GM23338 (cell line): Measurements from ENCODE around the gene BPTF. TPM values are rescaled to one million over a fixed set of nuclear protein-coding genes. Genes with fewer than 3 reads are reported as not detected.
"Not testable (repeated sequence)": the region's sequence is repeated elsewhere in the genome, so short reads cannot be mapped to it uniquely, and the experiment has no call there.

Experiments used
- ATAC-seq: fragments of 200-7000 bp; cut with Tn5 transposase; 3 replicates; pipeline ENCODE4 v1.9.1; 2020
- DNase-seq: peaks from one replicate; pipeline ENCODE4 v3.0.0-alpha.2; 2015; ENCODE audit warnings: low spot score
- H2AFZ ChIP-seq: fragments of 200-600 bp; sonication (generic); 2 replicates; pipeline ENCODE4 v1.8.0; 2016; ENCODE audit warnings: antibody characterized with exemption, mild to moderate bottlenecking, moderate library complexity
- H3F3A ChIP-seq: fragments of 200-600 bp; sonication (generic); replicated peaks from 2 replicates; pipeline ENCODE4 v1.8.0; 2017; ENCODE audit warnings: antibody characterized with exemption, mixed run types, low read depth
- H3K27ac ChIP-seq: fragments of 200-600 bp; sonication (generic); 2 replicates; pipeline ENCODE4 v1.6.1; 2016; ENCODE audit warnings: low read depth
- H3K27me3 ChIP-seq: fragments of 200-600 bp; sonication (generic); 2 replicates; pipeline ENCODE4 v1.8.0; 2016; ENCODE audit warnings: mild to moderate bottlenecking, mixed run types, moderate library complexity; ENCODE audit not compliant: insufficient read depth
- H3K36me3 ChIP-seq: fragments of 200-600 bp; sonication (generic); 2 replicates; pipeline ENCODE4 v1.8.0; 2016; ENCODE audit warnings: mild to moderate bottlenecking; ENCODE audit not compliant: insufficient read depth
- H3K4me1 ChIP-seq: fragments of 200-600 bp; sonication (generic); 2 replicates; pipeline ENCODE4 v1.8.0; 2016; ENCODE audit warnings: mild to moderate bottlenecking, moderate library complexity; ENCODE audit not compliant: insufficient read depth
- H3K4me2 ChIP-seq: fragments of 200-600 bp; sonication (generic); 2 replicates; pipeline ENCODE4 v1.7.1; 2017; ENCODE audit warnings: mixed run types
- H3K4me3 ChIP-seq: fragments of 200-600 bp; sonication (generic); 2 replicates; pipeline ENCODE4 v1.6.1; 2016; ENCODE audit warnings: mixed run types
- H3K79me2 ChIP-seq: fragments of 200-600 bp; sonication (generic); replicated peaks from 2 replicates; pipeline ENCODE4 v1.8.0; 2017; ENCODE audit warnings: mild to moderate bottlenecking; ENCODE audit not compliant: insufficient read depth
- H3K9me2 ChIP-seq: fragments of 200-600 bp; sonication (generic); 2 replicates; pipeline ENCODE4 v1.8.0; 2017; ENCODE audit not compliant: insufficient read depth
- H4K20me1 ChIP-seq: fragments of 200-600 bp; sonication (generic); replicated peaks from 2 replicates; pipeline ENCODE4 v1.8.0; 2017; ENCODE audit warnings: mild to moderate bottlenecking; ENCODE audit not compliant: insufficient read depth
- H3K27ac Mint-ChIP-seq: 2 replicates; pipeline ENCODE4 v1.8.0; 2020; ENCODE audit warnings: inconsistent platforms, mild to moderate bottlenecking, moderate library complexity, mixed read lengths
- H3K27me3 Mint-ChIP-seq: 3 replicates; pipeline ENCODE4 v1.8.0; 2022; ENCODE audit warnings: low read depth, mild to moderate bottlenecking, moderate library complexity, mixed read lengths, inconsistent platforms; ENCODE audit not compliant: insufficient read depth, poor library complexity
- H3K36me3 Mint-ChIP-seq: 3 replicates; pipeline ENCODE4 v1.8.0; 2021; ENCODE audit warnings: low read depth, mild to moderate bottlenecking, inconsistent platforms, moderate library complexity, mixed read lengths
- H3K4me1 Mint-ChIP-seq: 3 replicates; pipeline ENCODE4 v1.8.0; 2020; ENCODE audit warnings: mild to moderate bottlenecking, inconsistent platforms, mixed read lengths
- H3K4me3 Mint-ChIP-seq: 3 replicates; pipeline ENCODE4 v1.8.0; 2021; ENCODE audit warnings: moderate library complexity, mild to moderate bottlenecking, inconsistent platforms, mixed read lengths
- H3K9me3 Mint-ChIP-seq: 3 replicates; pipeline ENCODE4 v1.8.0; 2020; ENCODE audit warnings: moderate library complexity, mild to moderate bottlenecking, inconsistent platforms, mixed read lengths
- CREB1 ChIP-seq: fragments of 250-450 bp; sonication (Bioruptor Pico); IDR thresholded peaks from 2 replicates; pipeline ENCODE4 v1.5.0; 2020; ENCODE audit warnings: low read depth, mild to moderate bottlenecking, moderate library complexity
- EZH2 ChIP-seq: fragments of 200-600 bp; sonication (generic); IDR thresholded peaks from one replicate; pipeline ENCODE4 v1.8.0; 2017; ENCODE audit warnings: antibody characterized with exemption, mild to moderate bottlenecking, low read depth; ENCODE audit not compliant: unreplicated experiment
- polyA plus RNA-seq: library from polyadenylated mRNA; unstranded; fragments of >200 nt; fragmentation: Nextera tagmentation; extraction: Ambion mirVana; gene quantifications from 2 replicates; pipeline ENCODE4 v1.2.1, GENCODE V29; 2016
- total RNA-seq: library from RNA; depleted of rRNA; stranded (reverse); fragments of >200 nt; shearing (Covaris generic); gene quantifications from 2 replicates; pipeline ENCODE4 v1.2.3, GENCODE V29; 2014
- TF ChIP-seq, protein P1 (sequence below), 2 experiments: fragments of 200-600 bp in 1 of 2; sonication (generic) in 1 of 2; conservative IDR thresholded peaks; 2 replicates each; pipeline versions ENCODE4 v1.5.1 to v1.6.1; 2016 to 2017; ENCODE audit warnings: antibody characterized with exemption in 2 of 2, low read depth in 2 of 2, mild to moderate bottlenecking in 2 of 2, moderate library complexity in 1 of 2
- TF ChIP-seq, protein P2 (sequence below): IDR thresholded peaks from one replicate; pipeline ENCODE4 v1.6.1; 2018; ENCODE audit warnings: antibody characterized with exemption; ENCODE audit not compliant: unreplicated experiment

Gene BPTF
- total and polyA plus RNA-seq, 2 experiments from 2014 or later: 161 to 179 TPM

DNA sequence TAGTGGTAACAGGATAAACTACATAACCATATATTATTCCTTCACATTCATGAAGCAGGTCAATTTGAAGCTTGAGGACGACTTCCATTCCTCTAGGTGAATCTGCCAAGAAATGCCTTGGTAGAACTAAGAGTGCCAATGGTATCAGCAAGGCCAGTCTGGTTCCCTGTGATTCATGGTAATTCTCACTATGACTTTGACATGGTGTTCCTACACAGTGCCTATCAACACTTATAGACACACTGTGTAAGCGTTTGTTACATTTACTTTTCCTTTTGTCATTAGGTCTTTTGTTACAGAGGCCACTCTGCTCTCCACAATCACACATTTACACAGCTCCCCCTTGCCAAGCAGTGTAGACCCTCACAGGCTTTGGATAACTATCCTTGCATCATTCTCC is 136.9 kb downstream of the BPTF start:
- H3K9me2 ChIP-seq, ATAC-seq, H3K4me1 ChIP-seq, H3K9me3 Mint-ChIP-seq, DNase-seq, H3K4me2 ChIP-seq, H3K4me3 Mint-ChIP-seq, H4K20me1 ChIP-seq, H3K79me2 ChIP-seq, H3K27me3 ChIP-seq, H3K4me3 ChIP-seq, H2AFZ ChIP-seq: not testable (repeated sequence)
- H3K36me3 ChIP-seq: peaks cover 23% of the 10 kb centered on the region
- Mint-ChIP-seq H3K27me3 (peaks cover 14% of the 10 kb centered on the region), H3K4me1 (peaks cover 16% of the 10 kb centered on the region), H3K27ac (peak overlapping the region; percentile 75), H3K36me3 (peaks cover 68% of the 10 kb centered on the region)
- H3F3A ChIP-seq: peaks cover 24% of the 10 kb centered on the region; the same call in 1 of the 2 replicates
- 0 out of 2 replicates have a peak overlapping the region, but pooled peaks have one; percentile 26 for H3K27ac ChIP-seq

DNA sequence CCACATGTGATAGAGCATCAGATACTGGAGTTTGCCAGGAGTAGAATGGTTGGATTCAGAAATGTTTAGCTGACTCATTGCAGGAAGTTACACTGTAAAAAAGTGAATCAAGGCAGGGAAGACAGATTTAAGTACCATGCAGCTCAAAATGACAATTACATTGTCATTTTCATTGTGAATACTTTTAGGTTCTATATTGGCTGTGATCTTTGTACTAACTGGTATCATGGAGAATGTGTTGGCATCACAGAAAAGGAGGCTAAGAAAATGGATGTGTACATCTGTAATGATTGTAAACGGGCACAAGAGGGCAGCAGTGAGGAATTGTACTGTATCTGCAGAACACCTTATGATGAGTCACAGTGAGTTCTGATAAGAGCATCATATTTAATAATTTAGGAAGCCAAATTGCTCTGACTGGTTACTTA is 137.9 kb downstream of the BPTF start:
- TF ChIP-seq, protein P1, sequence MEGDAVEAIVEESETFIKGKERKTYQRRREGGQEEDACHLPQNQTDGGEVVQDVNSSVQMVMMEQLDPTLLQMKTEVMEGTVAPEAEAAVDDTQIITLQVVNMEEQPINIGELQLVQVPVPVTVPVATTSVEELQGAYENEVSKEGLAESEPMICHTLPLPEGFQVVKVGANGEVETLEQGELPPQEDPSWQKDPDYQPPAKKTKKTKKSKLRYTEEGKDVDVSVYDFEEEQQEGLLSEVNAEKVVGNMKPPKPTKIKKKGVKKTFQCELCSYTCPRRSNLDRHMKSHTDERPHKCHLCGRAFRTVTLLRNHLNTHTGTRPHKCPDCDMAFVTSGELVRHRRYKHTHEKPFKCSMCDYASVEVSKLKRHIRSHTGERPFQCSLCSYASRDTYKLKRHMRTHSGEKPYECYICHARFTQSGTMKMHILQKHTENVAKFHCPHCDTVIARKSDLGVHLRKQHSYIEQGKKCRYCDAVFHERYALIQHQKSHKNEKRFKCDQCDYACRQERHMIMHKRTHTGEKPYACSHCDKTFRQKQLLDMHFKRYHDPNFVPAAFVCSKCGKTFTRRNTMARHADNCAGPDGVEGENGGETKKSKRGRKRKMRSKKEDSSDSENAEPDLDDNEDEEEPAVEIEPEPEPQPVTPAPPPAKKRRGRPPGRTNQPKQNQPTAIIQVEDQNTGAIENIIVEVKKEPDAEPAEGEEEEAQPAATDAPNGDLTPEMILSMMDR (conservative IDR thresholded peaks at IDR 0.05; ENCODE audit: low read depth in 2 of 2): peak; percentile 70 to 71
- not testable (repeated sequence) for H3K9me2 ChIP-seq, H4K20me1 ChIP-seq, H3K4me3 Mint-ChIP-seq, H3K4me1 ChIP-seq, H3K4me2 ChIP-seq, H3K27me3 ChIP-seq, H3K27ac ChIP-seq, H2AFZ ChIP-seq, H3K4me3 ChIP-seq, H3K9me3 Mint-ChIP-seq, H3K79me2 ChIP-seq
- peak; percentile 73 for DNase-seq
- Mint-ChIP-seq H3K36me3 (peaks cover 72% of the 10 kb centered on the region), H3K27me3 (peaks cover 10% of the 10 kb centered on the region), H3K27ac (peak overlapping the region; percentile 88), H3K4me1 (peaks cover 16% of the 10 kb centered on the region)
- peak; percentile 50 for ATAC-seq
- Histone ChIP-seq H3K36me3 (peaks cover 26% of the 10 kb centered on the region), H3F3A (peaks cover 18% of the 10 kb centered on the region; the same call in 1 of the 2 replicates)

DNA sequence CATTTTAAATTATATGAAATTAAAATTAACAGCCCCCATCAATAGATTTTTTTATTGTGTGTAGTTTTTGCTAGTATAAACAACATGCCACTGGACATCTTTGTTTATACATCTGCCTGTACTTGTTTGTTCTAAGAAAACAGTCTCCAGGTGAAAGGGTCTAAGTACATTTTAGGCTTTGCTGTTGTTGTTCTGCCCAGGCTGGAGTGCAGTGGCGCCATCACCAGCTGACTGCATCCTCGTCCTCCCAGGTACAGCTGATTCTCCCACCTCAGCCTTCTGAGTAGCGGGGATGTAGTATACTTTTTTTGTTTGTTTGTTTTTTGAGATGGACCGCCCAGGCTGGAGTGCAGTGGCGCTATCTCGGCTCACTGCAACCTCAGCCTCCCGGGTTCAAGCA is 145.5 kb downstream of the BPTF start:
- Histone ChIP-seq H3K27ac (no peak overlapping the region), H3F3A (0 out of 2 replicates have a peak, but pooled peaks cover 2% of the 10 kb centered on the region), H3K79me2 (peaks cover 21% of the 10 kb centered on the region; the same call in 1 of the 2 replicates), H3K36me3 (peaks cover 10% of the 10 kb centered on the region), H4K20me1 (no peaks in the 10 kb centered on the region), H3K4me3 (no peak overlapping the region), H3K4me1 (peaks cover 10% of the 10 kb centered on the region), H3K27me3 (no peaks in the 10 kb centered on the region), H3K4me2 (no peak overlapping the region), H2AFZ (no peak overlapping the region), H3K9me2 (no peaks in the 10 kb centered on the region)
- Mint-ChIP-seq H3K27ac (no peak overlapping the region), H3K9me3 (no peaks in the 10 kb centered on the region), H3K4me3 (no peak overlapping the region), H3K4me1 (peaks cover 21% of the 10 kb centered on the region), H3K27me3 (peaks cover 10% of the 10 kb centered on the region), H3K36me3 (peaks cover 50% of the 10 kb centered on the region; the same call in 2 of the 3 replicates)
- ATAC-seq (no peak), DNase-seq (peak; percentile 15)
- TF ChIP-seq, protein P2, sequence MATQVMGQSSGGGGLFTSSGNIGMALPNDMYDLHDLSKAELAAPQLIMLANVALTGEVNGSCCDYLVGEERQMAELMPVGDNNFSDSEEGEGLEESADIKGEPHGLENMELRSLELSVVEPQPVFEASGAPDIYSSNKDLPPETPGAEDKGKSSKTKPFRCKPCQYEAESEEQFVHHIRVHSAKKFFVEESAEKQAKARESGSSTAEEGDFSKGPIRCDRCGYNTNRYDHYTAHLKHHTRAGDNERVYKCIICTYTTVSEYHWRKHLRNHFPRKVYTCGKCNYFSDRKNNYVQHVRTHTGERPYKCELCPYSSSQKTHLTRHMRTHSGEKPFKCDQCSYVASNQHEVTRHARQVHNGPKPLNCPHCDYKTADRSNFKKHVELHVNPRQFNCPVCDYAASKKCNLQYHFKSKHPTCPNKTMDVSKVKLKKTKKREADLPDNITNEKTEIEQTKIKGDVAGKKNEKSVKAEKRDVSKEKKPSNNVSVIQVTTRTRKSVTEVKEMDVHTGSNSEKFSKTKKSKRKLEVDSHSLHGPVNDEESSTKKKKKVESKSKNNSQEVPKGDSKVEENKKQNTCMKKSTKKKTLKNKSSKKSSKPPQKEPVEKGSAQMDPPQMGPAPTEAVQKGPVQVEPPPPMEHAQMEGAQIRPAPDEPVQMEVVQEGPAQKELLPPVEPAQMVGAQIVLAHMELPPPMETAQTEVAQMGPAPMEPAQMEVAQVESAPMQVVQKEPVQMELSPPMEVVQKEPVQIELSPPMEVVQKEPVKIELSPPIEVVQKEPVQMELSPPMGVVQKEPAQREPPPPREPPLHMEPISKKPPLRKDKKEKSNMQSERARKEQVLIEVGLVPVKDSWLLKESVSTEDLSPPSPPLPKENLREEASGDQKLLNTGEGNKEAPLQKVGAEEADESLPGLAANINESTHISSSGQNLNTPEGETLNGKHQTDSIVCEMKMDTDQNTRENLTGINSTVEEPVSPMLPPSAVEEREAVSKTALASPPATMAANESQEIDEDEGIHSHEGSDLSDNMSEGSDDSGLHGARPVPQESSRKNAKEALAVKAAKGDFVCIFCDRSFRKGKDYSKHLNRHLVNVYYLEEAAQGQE: no peak
- TF ChIP-seq, protein P1 (conservative IDR thresholded peaks at IDR 0.05; ENCODE audit: low read depth in 2 of 2): peak in 1 of 2 experiments; percentile 24; a peak in 1 of 4 replicates
- TF ChIP-seq EZH2 (no peak), CREB1 (no peak)
